GM19351 (cell line): ENCODE data around the gene TSHZ2.
"Not testable (repeated sequence)": the region's sequence is repeated elsewhere in the genome, so short reads cannot be mapped to it uniquely, and the experiment has no call there.

Experiments
- ATAC-seq: cut with Tn5 transposase; IDR thresholded peaks from one replicate; pipeline ENCODE4 v1.9.1; 2021; ENCODE audit warnings: mild to moderate bottlenecking, moderate library complexity; ENCODE audit not compliant: unreplicated experiment

The TSHZ2 gene

GRCh38 chr20:53081916-53082863 lies 110.0 kb downstream of the TSHZ2 start:
- ATAC-seq, result no peak

DNA sequence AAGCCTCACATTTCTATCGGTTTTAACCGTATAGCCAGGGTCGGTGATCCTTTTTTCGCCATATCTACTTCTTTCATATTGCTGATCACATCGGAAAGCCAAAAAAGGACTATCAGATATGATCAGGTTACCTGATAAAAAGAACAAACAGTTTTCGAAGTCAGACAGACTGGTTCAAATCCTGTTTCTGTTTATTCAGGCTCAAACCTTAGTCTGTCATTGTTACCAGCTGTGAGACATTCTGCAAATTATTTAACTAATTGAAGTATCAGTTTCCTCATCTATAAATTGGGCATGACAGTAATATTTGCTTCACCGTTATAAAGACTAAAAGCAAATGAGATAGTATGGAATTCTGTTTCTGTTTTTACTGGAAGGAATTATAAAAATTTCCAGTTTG lies 111.3 kb downstream of the TSHZ2 start:
- no peak for ATAC-seq

DNA sequence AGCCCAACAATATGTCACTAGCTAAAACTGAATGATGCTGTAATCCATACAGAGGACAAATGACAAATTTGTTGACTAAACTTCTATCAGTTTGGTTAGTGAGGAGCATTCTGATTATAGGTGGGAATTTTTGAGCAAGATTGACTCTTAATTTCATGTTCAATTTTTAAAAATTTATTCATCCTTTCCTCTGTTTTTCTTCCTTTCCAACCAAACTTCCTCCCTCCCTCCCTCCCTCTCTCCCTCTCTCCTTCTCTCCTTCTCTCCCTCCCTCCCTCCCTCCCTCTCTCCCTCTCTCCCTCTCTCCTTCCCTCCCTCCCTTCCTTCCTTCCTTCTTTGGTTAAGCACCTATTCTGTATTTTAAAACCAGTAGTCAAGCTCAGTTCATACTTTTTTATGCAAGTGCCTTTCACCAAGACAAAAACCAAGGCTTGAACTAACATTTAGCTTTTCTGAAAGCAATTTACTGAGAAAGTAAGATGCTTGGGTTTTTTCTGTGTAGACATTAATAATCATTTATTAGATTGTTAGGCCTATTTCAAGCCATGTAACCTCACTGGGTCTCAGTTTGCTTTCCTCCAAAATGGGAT lies 112.3 kb downstream of the TSHZ2 start:
- ATAC-seq, result no peak

DNA sequence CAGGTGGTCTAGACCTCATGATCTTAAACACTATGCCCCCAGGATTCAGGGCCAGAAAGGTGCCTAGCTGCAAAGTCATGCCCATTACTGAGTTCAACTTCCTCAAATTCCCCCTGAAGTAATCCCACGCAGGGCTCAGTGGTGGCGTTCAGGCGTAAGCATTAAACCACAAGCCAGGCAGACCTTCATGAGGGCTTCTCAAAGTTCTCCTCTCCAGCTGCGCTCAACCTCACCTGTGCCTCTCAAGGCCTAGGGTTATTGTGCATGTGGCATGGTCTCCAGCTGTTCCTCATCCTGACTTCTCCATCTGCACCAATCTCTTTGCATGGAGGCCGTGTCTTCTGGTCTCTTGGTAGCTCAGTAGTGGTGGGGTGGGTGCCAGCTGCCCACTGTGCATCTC lies 113.6 kb downstream of the TSHZ2 start:
- no peak for ATAC-seq

DNA sequence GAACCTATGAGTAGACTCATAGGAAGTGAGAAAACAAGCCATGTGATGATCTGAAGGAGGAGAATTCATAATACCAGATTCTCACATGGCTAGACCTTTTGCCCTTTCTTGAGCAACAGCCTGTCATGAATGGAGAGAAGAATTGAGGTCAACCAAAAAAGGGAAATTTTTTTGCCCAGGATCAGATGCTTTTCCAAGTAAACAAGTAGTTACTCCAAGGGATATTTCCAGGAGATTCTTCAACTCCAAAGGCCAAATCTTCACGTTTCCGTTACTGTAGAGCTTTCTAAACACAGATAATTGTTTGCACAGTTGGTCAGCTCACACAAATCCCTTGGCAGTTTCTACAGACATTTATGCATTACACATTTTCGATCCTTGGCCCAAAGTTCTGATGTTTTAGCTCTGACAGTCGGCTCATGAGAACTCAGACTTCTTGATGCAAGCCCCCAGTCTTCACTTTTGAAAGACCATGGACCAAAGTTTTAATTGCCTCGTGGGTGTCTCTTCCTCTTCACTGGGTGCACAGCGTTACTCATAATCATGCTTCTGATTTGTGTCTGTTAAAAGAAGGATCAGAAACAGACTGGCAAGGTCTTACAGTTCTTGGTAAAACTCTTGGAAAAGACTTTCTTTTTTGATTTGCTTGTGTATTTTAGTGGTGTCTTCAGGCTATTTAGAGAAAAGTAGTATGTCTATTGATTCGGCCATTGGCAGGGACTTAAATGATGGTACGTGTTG lies 115.0 kb downstream of the TSHZ2 start:
- no peak for ATAC-seq

DNA sequence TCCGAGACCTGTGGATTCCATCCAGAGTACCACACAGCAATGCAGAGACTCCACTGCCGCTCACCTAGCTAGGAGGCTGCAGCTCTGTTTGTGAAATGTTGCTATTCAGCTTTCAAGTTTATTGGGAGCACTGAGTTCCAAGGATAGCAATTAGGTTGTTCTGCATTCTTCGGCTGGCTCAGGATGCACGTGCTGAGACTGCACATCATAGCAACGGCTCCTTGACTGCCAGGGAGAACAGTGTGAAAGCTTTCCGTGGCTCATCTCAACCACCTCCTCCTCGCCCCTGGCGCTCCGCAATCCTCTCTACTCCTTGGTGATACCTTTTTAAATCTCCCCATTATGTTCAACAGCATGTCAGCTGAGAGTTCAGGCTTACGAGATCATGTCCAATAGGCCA lies 116.6 kb downstream of the TSHZ2 start:
- no peak for ATAC-seq

- ATAC-seq, result not testable (repeated sequence)
Observed at GRCh38 chr20:53089851-53090250, 117.7 kb downstream of the TSHZ2 start.

GRCh38 chr20:53091789-53092188 lies 119.6 kb downstream of the TSHZ2 start:
- no peak for ATAC-seq

DNA sequence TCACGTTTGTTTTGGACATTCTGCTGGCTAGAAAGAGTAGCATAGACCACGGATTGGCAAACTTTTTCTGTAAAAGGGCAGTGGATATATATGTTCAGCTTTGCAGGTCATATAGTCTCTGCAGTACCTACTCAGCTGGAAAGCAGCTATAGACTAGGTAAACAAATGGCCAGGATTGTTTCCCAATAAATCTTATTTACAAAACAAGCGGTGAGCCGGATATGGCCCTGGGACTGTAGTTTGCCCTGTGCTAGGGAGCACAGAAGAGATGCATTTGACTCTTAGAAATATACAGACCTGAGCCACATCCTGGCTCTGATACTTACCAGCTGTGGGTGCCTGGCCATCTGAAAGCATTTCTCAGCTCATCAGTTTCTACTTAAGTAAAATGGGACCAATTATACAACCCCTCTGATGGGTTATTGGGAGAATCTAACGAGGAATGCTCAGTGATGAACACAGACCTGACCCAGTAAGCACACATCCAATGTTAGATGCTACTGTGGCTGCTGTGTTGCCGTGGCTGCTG lies 120.7 kb downstream of the TSHZ2 start:
- no peak for ATAC-seq

- no peak for ATAC-seq
Observed at GRCh38 chr20:53097371-53097770, 125.2 kb downstream of the TSHZ2 start.

DNA sequence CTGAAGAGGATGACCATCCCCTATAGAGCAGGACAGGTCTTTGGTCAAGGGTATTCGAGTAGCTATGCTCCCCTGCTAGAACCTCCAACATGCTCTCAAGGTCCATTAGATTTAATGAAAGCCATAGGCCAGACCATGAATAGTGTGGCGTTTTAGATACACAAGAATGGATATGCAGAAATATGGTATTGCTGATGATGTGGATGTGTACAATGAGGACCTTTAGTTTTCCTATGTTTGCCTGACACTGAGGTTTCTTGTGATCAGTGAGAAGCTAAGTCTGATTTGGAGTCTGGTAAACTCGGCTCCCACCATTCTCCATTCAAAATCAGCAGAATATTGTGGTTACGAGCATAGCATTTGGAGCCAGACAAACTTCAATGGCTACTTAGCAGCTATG lies 125.6 kb downstream of the TSHZ2 start:
- no peak for ATAC-seq

- no peak for ATAC-seq
Observed at GRCh38 chr20:53098621-53099020, 126.5 kb downstream of the TSHZ2 start.

GRCh38 chr20:53099856-53100255 lies 127.7 kb downstream of the TSHZ2 start:
- ATAC-seq, result no peak

DNA sequence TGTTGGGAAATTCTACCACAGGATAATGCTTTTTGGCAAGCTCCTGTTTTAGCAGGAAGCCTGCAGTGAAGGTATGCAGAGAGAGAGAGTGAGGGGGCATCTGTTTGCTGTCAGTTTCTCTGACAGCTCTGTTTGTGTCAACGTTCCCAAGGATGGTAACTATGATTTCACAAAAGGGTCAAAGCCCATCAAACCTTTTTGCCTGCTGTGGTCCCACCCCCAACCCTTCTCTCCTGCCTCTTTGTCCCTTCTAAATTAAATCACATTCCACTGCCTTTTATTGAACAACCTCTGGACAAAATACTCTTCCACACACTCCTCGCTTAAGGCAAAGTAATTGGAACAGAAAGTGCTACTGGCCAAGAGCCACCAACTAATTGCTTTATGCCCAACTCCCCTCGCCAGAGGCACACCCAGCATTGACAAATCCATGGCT lies 128.3 kb downstream of the TSHZ2 start:
- no peak for ATAC-seq

DNA sequence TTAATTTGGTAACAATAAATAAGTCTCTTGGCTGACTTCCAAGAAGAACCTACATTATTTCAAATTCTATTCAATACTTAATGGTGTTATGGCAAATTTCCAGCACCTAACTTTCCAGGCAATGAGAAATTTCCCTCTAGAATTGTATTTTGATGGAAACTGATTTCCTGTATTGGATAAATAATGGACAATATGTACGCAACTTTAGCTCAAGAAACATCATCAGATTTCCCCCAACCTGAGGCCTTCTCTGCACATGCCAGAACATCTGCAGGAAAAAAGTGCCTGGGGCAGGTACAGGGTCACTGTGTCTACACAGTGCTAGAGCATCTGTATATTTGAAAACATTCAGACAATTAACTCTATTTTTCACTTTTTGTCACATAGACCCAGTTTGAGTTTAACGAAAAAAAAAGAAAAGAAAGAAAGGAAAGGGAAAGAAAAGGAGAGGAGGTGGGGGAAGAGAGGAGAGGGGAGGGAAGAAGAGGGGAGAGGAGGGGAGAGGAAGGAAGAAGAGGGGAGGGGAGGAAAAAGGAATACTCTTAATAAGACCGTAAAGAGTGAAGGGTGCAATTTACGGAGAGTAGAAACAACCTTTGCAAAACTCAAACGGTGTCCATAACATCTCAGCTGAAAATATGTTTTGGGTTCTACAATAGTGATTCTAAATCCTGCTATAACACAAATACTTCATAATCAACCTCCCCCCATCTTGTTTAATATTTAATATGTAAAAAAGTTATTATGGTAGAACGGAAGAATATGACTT lies 130.0 kb downstream of the TSHZ2 start:
- no peak for ATAC-seq

- ATAC-seq, result no peak
Observed at GRCh38 chr20:53103124-53103523, 131.0 kb downstream of the TSHZ2 start.

DNA sequence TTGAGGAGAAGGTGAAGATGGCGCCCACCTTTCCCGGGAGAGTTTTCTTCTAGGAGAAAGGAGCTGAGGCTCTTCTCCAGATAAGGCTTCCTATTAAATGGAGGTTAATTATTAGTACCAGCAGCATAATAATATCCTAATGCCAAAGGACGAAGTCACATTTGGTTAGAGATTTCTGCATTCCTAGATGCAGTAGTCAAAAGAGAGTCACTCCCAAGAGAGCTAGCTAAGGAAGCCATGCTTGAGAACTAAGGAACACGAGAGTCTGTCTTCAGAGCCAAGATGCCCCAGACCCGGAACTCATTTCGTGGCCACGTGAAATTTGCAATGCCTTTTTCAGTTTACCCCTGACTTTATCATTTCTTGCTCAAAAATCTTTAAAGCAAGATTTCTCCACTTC lies 132.7 kb downstream of the TSHZ2 start:
- no peak for ATAC-seq

GRCh38 chr20:53116733-53117132 lies 144.6 kb downstream of the TSHZ2 start:
- ATAC-seq, result no peak

- ATAC-seq, result no peak
Observed at GRCh38 chr20:53122853-53123252, 150.7 kb downstream of the TSHZ2 start.

DNA sequence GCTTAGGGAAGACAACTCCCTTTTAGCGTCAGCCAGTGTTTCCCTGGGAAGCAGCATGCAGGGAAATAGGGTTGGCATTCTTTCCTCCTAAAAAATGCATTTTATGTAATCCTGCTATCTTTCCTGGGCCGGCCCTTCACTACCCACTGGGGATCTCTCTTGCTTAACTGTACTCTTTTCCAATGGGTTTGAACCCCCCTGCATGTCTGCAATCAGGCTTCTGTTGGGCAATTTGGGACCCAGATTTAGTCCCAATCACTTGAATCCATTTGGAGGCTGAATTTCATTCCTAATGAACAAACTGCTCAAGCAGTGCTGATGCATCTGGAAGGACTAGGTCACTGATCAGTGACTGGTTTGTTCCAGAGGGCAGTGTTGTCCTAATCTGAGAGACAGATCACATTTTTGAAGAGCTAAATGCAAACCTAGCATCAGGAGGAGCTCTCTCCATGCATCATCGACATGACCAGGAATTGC lies 152.0 kb downstream of the TSHZ2 start:
- ATAC-seq, result no peak
